ENCODE measurements around the gene ING3. TPM values are rescaled to one million over a fixed set of nuclear protein-coding genes. Genes with fewer than 3 reads are reported as not detected.

Gene ING3
- total and polyA plus RNA-seq, 3 experiments from 2014 or later: 24.4 to 31.6 (median 30.7) TPM

DNA sequence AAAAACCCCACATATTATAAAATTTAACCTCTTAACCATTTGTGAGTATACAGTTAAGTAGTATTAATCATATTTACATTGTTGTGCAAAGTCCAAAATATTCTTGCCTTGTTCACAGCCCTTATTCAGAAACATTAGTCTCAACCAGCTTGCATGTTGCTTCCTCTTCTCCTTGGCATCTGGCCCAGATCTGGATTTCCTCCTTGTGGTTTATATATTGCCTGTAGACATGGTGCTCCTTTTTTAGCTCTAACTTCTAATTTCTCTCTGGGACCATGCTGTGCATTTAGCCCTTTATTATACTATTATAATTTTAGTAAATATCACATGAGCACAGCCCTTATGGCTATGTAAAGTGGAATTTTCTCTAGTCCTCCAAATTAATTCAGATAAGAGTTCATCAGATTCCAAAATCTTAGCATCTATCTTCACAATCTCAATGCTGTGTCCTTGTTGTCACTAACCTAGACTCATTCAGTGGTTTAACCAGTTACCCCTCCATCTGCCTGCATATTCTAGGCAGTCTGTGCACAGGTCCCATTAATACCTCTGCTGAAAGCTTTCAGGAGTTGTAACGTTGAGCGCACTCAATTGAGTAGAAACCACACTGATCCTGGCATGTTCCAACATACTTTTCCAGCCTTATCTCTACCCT is 45.9 kb downstream of the ING3 start:
- Histone ChIP-seq H3K4me3 (ENCODE audit: low read length) (no peak overlapping the region), H3K27ac (ENCODE audit: low read depth, low read length) (no peak overlapping the region), H3K36me3 (ENCODE audit: insufficient read depth, low read length) (no peaks in the 10 kb centered on the region), H3K27me3 (ENCODE audit: insufficient read depth, low read length, poor library complexity, severe bottlenecking) (peaks cover 4% of the 10 kb centered on the region), H3K4me1 (ENCODE audit: insufficient read depth, low read length) (peaks cover 15% of the 10 kb centered on the region), H3K9me3 (ENCODE audit: low read length) (no peaks in the 10 kb centered on the region)
- DNase-seq: peak in 4 of 5 donors; percentile 12 to 65 (median 54)
- CTCF ChIA-PET: interaction anchor here (1.0 to 3.7 kb wide), 2 partner anchors 9 to 91 kb away, joined by 4 to 20 read pairs; partner anchors contain the start of gene CPED1
- POLR2A ChIA-PET: no interaction called here
- H3K36me3 Mint-ChIP-seq: no peaks in the 10 kb centered on the region
- H3K4me3 Mint-ChIP-seq: no peak overlapping the region
- H3K4me1 Mint-ChIP-seq: peaks cover 14 to 20% (median 17%) of the 10 kb centered on the region in 3 donors
- no peak overlapping the region for H3K27ac Mint-ChIP-seq
- H3K27me3 Mint-ChIP-seq: peaks cover 13 to 34% of the 10 kb centered on the region in 2 donors
- H3K9me3 Mint-ChIP-seq: no peaks in the 10 kb centered on the region

DNA sequence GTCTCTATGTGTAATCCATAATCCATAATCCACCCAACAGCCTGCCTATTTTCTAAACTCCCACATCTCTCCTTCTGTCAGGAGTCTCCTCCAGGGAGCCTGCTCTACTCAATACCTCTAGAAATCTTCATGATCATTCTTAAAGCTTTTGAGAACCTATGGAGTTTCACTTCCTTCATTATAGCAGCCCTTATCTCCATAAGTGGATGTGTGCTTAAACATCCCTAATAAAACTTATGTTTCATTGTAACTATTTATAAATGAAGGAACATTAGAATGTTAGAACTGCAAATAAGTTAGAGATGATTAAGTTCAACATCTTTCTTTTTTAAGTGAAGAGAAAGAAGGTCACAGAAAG is 46.4 kb downstream of the ING3 start:
- Histone ChIP-seq H3K27me3 (ENCODE audit: insufficient read depth, low read length, poor library complexity, severe bottlenecking) (no peaks in the 10 kb centered on the region), H3K36me3 (ENCODE audit: insufficient read depth, low read length) (no peaks in the 10 kb centered on the region), H3K4me3 (ENCODE audit: low read length) (no peak overlapping the region), H3K4me1 (ENCODE audit: insufficient read depth, low read length) (peaks cover 15% of the 10 kb centered on the region), H3K9me3 (ENCODE audit: low read length) (no peaks in the 10 kb centered on the region), H3K27ac (ENCODE audit: low read depth, low read length) (no peak overlapping the region)
- Mint-ChIP-seq H3K4me3 (no peak overlapping the region), H3K4me1 (peaks cover 14 to 20% (median 17%) of the 10 kb centered on the region in 3 donors), H3K9me3 (no peaks in the 10 kb centered on the region), H3K36me3 (no peaks in the 10 kb centered on the region), H3K27ac (no peak overlapping the region), H3K27me3 (peaks cover 12 to 33% of the 10 kb centered on the region in 2 donors)
- CTCF ChIA-PET: interaction anchor here (1.0 to 3.7 kb wide), 2 partner anchors 9 to 90 kb away, joined by 4 to 20 read pairs; partner anchors contain the start of gene CPED1
- POLR2A ChIA-PET: no interaction called here
- no peak for DNase-seq

DNA sequence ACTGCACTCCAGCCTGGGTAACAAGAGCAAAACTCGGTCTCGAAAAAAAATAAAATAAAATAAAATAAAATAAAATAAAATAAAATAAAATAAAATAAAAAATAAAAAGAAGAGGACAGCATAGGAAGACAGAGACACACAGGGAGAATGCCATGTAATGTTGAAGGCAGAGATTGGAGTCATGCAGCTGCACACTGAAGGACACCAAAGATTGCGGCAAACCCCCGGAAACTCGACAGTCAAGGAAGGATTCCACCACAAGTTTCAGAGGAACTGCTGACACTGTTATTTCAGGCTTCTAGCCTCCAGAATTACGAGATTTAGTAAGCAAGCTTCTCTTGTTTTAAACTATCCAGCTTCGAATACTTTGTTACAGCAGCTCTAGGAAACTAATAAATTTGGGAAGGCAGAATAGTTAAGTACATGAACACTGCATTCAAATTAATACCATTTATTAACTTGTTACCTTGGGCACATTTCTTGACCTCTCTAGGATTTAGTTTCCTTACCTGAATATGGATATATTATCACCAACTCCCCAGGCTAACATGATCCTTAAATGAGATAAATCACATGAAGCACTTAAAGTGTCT is 47.4 kb downstream of the ING3 start:
- H3K27me3 ChIP-seq (ENCODE audit: insufficient read depth, low read length, poor library complexity, severe bottlenecking): no peaks in the 10 kb centered on the region
- no peaks in the 10 kb centered on the region for H3K9me3 ChIP-seq (ENCODE audit: low read length)
- H3K4me3 ChIP-seq (ENCODE audit: low read length): no peak overlapping the region
- no peak overlapping the region for H3K27ac ChIP-seq (ENCODE audit: low read depth, low read length)
- Mint-ChIP-seq H3K36me3 (no peaks in the 10 kb centered on the region), H3K9me3 (no peaks in the 10 kb centered on the region), H3K4me1 (peaks cover 14 to 20% (median 17%) of the 10 kb centered on the region in 3 donors), H3K4me3 (no peak overlapping the region), H3K27me3 (peaks cover 12 to 31% of the 10 kb centered on the region in 2 donors), H3K27ac (no peak overlapping the region)
- no peaks in the 10 kb centered on the region for H3K36me3 ChIP-seq (ENCODE audit: insufficient read depth, low read length)
- ChIA-PET POLR2A (no interaction called here), CTCF (interaction anchor here (3.7 kb wide), 1 partner anchor 10 kb away, joined by 20 read pairs; the partner anchor contains the start of gene CPED1)
- DNase-seq: no peak
- H3K4me1 ChIP-seq (ENCODE audit: insufficient read depth, low read length): peaks cover 15% of the 10 kb centered on the region

DNA sequence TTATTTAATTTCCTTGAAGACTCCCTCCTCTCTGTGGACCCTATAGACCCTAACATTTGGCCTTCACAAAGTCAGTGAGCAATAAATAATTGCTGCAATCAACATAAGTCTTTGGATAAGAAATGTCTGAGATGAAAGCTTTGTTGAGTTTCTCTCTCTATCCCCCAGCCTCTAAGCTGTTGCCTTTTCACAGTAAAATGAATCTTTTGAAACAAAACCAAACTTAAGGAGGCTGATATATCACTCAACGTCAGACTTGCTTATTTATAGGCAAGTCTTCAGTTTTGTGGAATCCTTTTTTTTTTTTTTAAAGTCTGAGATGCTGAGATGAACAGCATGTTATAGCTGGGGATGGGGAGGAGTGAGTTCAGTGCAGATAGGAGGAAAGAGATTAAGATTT is 47.9 kb downstream of the ING3 start:
- CTCF ChIA-PET: interaction anchor here (3.7 kb wide), 1 partner anchor 11 kb away, joined by 20 read pairs; the partner anchor contains the start of gene CPED1
- peaks cover 11 to 35% of the 10 kb centered on the region in 2 donors for H3K27me3 Mint-ChIP-seq

GRCh38 chr7:120998996-120999565 is 48.5 kb downstream of the ING3 start:
- H3K4me1 ChIP-seq (ENCODE audit: insufficient read depth, low read length): peaks cover 15% of the 10 kb centered on the region
- Mint-ChIP-seq H3K4me1 (peaks cover 14 to 20% (median 17%) of the 10 kb centered on the region in 3 donors), H3K9me3 (no peaks in the 10 kb centered on the region), H3K27me3 (peaks cover 6 to 39% of the 10 kb centered on the region in 2 donors), H3K4me3 (no peak overlapping the region), H3K36me3 (no peaks in the 10 kb centered on the region), H3K27ac (no peak overlapping the region)
- H3K4me3 ChIP-seq (ENCODE audit: low read length): no peak overlapping the region
- no peaks in the 10 kb centered on the region for H3K9me3 ChIP-seq (ENCODE audit: low read length)
- no peaks in the 10 kb centered on the region for H3K27me3 ChIP-seq (ENCODE audit: insufficient read depth, low read length, poor library complexity, severe bottlenecking)
- ChIA-PET CTCF (interaction anchor here (3.7 kb wide), 1 partner anchor 11 kb away, joined by 20 read pairs; the partner anchor contains the start of gene CPED1), POLR2A (no interaction called here)
- no peaks in the 10 kb centered on the region for H3K36me3 ChIP-seq (ENCODE audit: insufficient read depth, low read length)
- no peak for DNase-seq
- H3K27ac ChIP-seq (ENCODE audit: low read depth, low read length): peak overlapping the region; percentile 62

More for the DNA sequence above, 47.9 kb downstream of the ING3 start:
- H3K27me3 ChIP-seq (ENCODE audit: insufficient read depth, low read length, poor library complexity, severe bottlenecking): no peaks in the 10 kb centered on the region
- no peaks in the 10 kb centered on the region for H3K36me3 ChIP-seq (ENCODE audit: insufficient read depth, low read length)
- H3K4me1 ChIP-seq (ENCODE audit: insufficient read depth, low read length): peaks cover 15% of the 10 kb centered on the region
- H3K27ac ChIP-seq (ENCODE audit: low read depth, low read length): peak overlapping the region; percentile 62
- Mint-ChIP-seq H3K36me3 (no peaks in the 10 kb centered on the region), H3K9me3 (no peaks in the 10 kb centered on the region), H3K27ac (no peak overlapping the region), H3K4me3 (no peak overlapping the region), H3K4me1 (peaks cover 14 to 20% (median 17%) of the 10 kb centered on the region in 3 donors)
- no peak overlapping the region for H3K4me3 ChIP-seq (ENCODE audit: low read length)
- H3K9me3 ChIP-seq (ENCODE audit: low read length): no peaks in the 10 kb centered on the region
- DNase-seq: no peak
- POLR2A ChIA-PET: no interaction called here

- Mint-ChIP-seq H3K27me3 (peaks cover 3 to 41% of the 10 kb centered on the region in 2 donors), H3K4me3 (no peak overlapping the region), H3K4me1 (peaks cover 14 to 20% (median 17%) of the 10 kb centered on the region in 3 donors), H3K9me3 (no peaks in the 10 kb centered on the region), H3K36me3 (no peaks in the 10 kb centered on the region), H3K27ac (no peak overlapping the region)
- Histone ChIP-seq H3K27ac (ENCODE audit: low read depth, low read length) (peak overlapping the region; percentile 62), H3K4me3 (ENCODE audit: low read length) (no peak overlapping the region), H3K9me3 (ENCODE audit: low read length) (no peaks in the 10 kb centered on the region), H3K4me1 (ENCODE audit: insufficient read depth, low read length) (peaks cover 15% of the 10 kb centered on the region), H3K36me3 (ENCODE audit: insufficient read depth, low read length) (no peaks in the 10 kb centered on the region), H3K27me3 (ENCODE audit: insufficient read depth, low read length, poor library complexity, severe bottlenecking) (no peaks in the 10 kb centered on the region)
- ChIA-PET CTCF (no interaction called here), POLR2A (no interaction called here)
- DNase-seq: no peak
Observed at GRCh38 chr7:121000081-121000983, 49.8 kb downstream of the ING3 start.

- no peak for DNase-seq
- Mint-ChIP-seq H3K9me3 (no peaks in the 10 kb centered on the region), H3K27me3 (peaks cover 4 to 49% of the 10 kb centered on the region in 2 donors), H3K4me1 (peaks cover 9 to 12% (median 11%) of the 10 kb centered on the region in 3 donors), H3K4me3 (no peak overlapping the region), H3K36me3 (no peaks in the 10 kb centered on the region), H3K27ac (no peak overlapping the region)
- Histone ChIP-seq H3K4me3 (ENCODE audit: low read length) (no peak overlapping the region), H3K9me3 (ENCODE audit: low read length) (no peaks in the 10 kb centered on the region), H3K36me3 (ENCODE audit: insufficient read depth, low read length) (no peaks in the 10 kb centered on the region), H3K4me1 (ENCODE audit: insufficient read depth, low read length) (peaks cover 6% of the 10 kb centered on the region), H3K27ac (ENCODE audit: low read depth, low read length) (peak overlapping the region; percentile 62), H3K27me3 (ENCODE audit: insufficient read depth, low read length, poor library complexity, severe bottlenecking) (no peaks in the 10 kb centered on the region)
- ChIA-PET CTCF (no interaction called here), POLR2A (no interaction called here)
Observed at GRCh38 chr7:121001234-121001906, 50.8 kb downstream of the ING3 start.
